ENCODE results near the gene CLCN6.

DNA sequence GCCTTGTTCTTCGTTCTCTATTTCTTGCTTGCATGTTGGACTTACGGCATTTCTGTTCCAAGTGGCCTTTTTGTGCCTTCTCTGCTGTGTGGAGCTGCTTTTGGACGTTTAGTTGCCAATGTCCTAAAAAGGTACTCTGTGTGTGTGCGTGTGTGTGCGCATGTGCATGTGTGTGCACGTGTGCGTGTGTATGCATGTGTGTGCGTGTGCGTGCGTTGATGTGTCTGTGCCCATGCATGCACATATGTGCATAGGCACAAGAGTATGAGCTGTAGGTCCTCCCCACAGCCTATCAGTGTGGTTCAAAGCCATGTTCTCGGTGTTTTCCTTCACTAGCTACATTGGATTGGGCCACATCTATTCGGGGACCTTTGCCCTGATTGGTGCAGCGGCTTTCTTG, 27.9 kb downstream of the CLCN6 start:
- TF ChIP-seq, protein P1, sequence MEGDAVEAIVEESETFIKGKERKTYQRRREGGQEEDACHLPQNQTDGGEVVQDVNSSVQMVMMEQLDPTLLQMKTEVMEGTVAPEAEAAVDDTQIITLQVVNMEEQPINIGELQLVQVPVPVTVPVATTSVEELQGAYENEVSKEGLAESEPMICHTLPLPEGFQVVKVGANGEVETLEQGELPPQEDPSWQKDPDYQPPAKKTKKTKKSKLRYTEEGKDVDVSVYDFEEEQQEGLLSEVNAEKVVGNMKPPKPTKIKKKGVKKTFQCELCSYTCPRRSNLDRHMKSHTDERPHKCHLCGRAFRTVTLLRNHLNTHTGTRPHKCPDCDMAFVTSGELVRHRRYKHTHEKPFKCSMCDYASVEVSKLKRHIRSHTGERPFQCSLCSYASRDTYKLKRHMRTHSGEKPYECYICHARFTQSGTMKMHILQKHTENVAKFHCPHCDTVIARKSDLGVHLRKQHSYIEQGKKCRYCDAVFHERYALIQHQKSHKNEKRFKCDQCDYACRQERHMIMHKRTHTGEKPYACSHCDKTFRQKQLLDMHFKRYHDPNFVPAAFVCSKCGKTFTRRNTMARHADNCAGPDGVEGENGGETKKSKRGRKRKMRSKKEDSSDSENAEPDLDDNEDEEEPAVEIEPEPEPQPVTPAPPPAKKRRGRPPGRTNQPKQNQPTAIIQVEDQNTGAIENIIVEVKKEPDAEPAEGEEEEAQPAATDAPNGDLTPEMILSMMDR (IDR thresholded peaks at IDR 0.05) = no peak
- TF ChIP-seq POLR2A (IDR thresholded peaks at IDR 0.05) = no peak

All from adrenal gland (tissue), 5 donors.